HG03565 (cell line): Measurements from ENCODE around the gene PROSER2.

ENCODE experiments used
- ATAC-seq: cut with Tn5 transposase; IDR thresholded peaks from one replicate; pipeline ENCODE4 v1.9.1; 2021; ENCODE audit warnings: mild to moderate bottlenecking, moderate library complexity; ENCODE audit not compliant: unreplicated experiment

The PROSER2 gene

GRCh38 chr10:11901833-11902475 is 78.8 kb downstream of the PROSER2 start:
- no peak for ATAC-seq

GRCh38 chr10:11902646-11903045 is 79.5 kb downstream of the PROSER2 start:
- no peak for ATAC-seq

GRCh38 chr10:11906714-11907113 is 83.6 kb downstream of the PROSER2 start:
- no peak for ATAC-seq

GRCh38 chr10:11907914-11908313 is 84.8 kb downstream of the PROSER2 start:
- no peak for ATAC-seq

GRCh38 chr10:11908536-11908935 is 85.4 kb downstream of the PROSER2 start:
- no peak for ATAC-seq

GRCh38 chr10:11908991-11909390 is 85.8 kb downstream of the PROSER2 start:
- ATAC-seq: no peak

- ATAC-seq: no peak
These were observed 86.5 kb downstream of the PROSER2 start for GRCh38 chr10:11909618-11910017.

GRCh38 chr10:11910102-11910501 is 86.9 kb downstream of the PROSER2 start:
- ATAC-seq: no peak

GRCh38 chr10:11913079-11913641 is 90.0 kb downstream of the PROSER2 start:
- ATAC-seq: no peak

- no peak for ATAC-seq
These were observed 95.2 kb downstream of the PROSER2 start for GRCh38 chr10:11918384-11918783.

- no peak for ATAC-seq
These were observed 96.1 kb downstream of the PROSER2 start for GRCh38 chr10:11919271-11919670.
